GM23338 (cell line): ENCODE results near the gene GALNT9. TPM values are rescaled to one million over a fixed set of nuclear protein-coding genes. Genes with fewer than 3 reads are reported as not detected.
A peak's percentile ranks its signal among the peaks of the same experiment; 100 is the strongest.

Experiments
- ATAC-seq: fragments of 200-7000 bp; cut with Tn5 transposase; 3 replicates; pipeline ENCODE4 v1.9.1; 2020
- DNase-seq: peaks from one replicate; pipeline ENCODE4 v3.0.0-alpha.2; 2015; ENCODE audit warnings: low spot score
- H2AFZ ChIP-seq: fragments of 200-600 bp; sonication (generic); 2 replicates; pipeline ENCODE4 v1.8.0; 2016; ENCODE audit warnings: antibody characterized with exemption, mild to moderate bottlenecking, moderate library complexity
- H3F3A ChIP-seq: fragments of 200-600 bp; sonication (generic); replicated peaks from 2 replicates; pipeline ENCODE4 v1.8.0; 2017; ENCODE audit warnings: antibody characterized with exemption, mixed run types, low read depth
- H3K27ac ChIP-seq: fragments of 200-600 bp; sonication (generic); 2 replicates; pipeline ENCODE4 v1.6.1; 2016; ENCODE audit warnings: low read depth
- H3K27me3 ChIP-seq: fragments of 200-600 bp; sonication (generic); 2 replicates; pipeline ENCODE4 v1.8.0; 2016; ENCODE audit warnings: mild to moderate bottlenecking, mixed run types, moderate library complexity; ENCODE audit not compliant: insufficient read depth
- H3K36me3 ChIP-seq: fragments of 200-600 bp; sonication (generic); 2 replicates; pipeline ENCODE4 v1.8.0; 2016; ENCODE audit warnings: mild to moderate bottlenecking; ENCODE audit not compliant: insufficient read depth
- H3K4me1 ChIP-seq: fragments of 200-600 bp; sonication (generic); 2 replicates; pipeline ENCODE4 v1.8.0; 2016; ENCODE audit warnings: mild to moderate bottlenecking, moderate library complexity; ENCODE audit not compliant: insufficient read depth
- H3K4me2 ChIP-seq: fragments of 200-600 bp; sonication (generic); 2 replicates; pipeline ENCODE4 v1.7.1; 2017; ENCODE audit warnings: mixed run types
- H3K4me3 ChIP-seq: fragments of 200-600 bp; sonication (generic); 2 replicates; pipeline ENCODE4 v1.6.1; 2016; ENCODE audit warnings: mixed run types
- H3K79me2 ChIP-seq: fragments of 200-600 bp; sonication (generic); replicated peaks from 2 replicates; pipeline ENCODE4 v1.8.0; 2017; ENCODE audit warnings: mild to moderate bottlenecking; ENCODE audit not compliant: insufficient read depth
- H3K9me2 ChIP-seq: fragments of 200-600 bp; sonication (generic); 2 replicates; pipeline ENCODE4 v1.8.0; 2017; ENCODE audit not compliant: insufficient read depth
- H4K20me1 ChIP-seq: fragments of 200-600 bp; sonication (generic); replicated peaks from 2 replicates; pipeline ENCODE4 v1.8.0; 2017; ENCODE audit warnings: mild to moderate bottlenecking; ENCODE audit not compliant: insufficient read depth
- H3K27ac Mint-ChIP-seq: 2 replicates; pipeline ENCODE4 v1.8.0; 2020; ENCODE audit warnings: inconsistent platforms, mild to moderate bottlenecking, moderate library complexity, mixed read lengths
- H3K27me3 Mint-ChIP-seq: 3 replicates; pipeline ENCODE4 v1.8.0; 2022; ENCODE audit warnings: low read depth, mild to moderate bottlenecking, moderate library complexity, mixed read lengths, inconsistent platforms; ENCODE audit not compliant: insufficient read depth, poor library complexity
- H3K36me3 Mint-ChIP-seq: 3 replicates; pipeline ENCODE4 v1.8.0; 2021; ENCODE audit warnings: low read depth, mild to moderate bottlenecking, inconsistent platforms, moderate library complexity, mixed read lengths
- H3K4me1 Mint-ChIP-seq: 3 replicates; pipeline ENCODE4 v1.8.0; 2020; ENCODE audit warnings: mild to moderate bottlenecking, inconsistent platforms, mixed read lengths
- H3K4me3 Mint-ChIP-seq: 3 replicates; pipeline ENCODE4 v1.8.0; 2021; ENCODE audit warnings: moderate library complexity, mild to moderate bottlenecking, inconsistent platforms, mixed read lengths
- H3K9me3 Mint-ChIP-seq: 3 replicates; pipeline ENCODE4 v1.8.0; 2020; ENCODE audit warnings: moderate library complexity, mild to moderate bottlenecking, inconsistent platforms, mixed read lengths
- EZH2 ChIP-seq: fragments of 200-600 bp; sonication (generic); IDR thresholded peaks from one replicate; pipeline ENCODE4 v1.8.0; 2017; ENCODE audit warnings: antibody characterized with exemption, mild to moderate bottlenecking, low read depth; ENCODE audit not compliant: unreplicated experiment
- POLR2AphosphoS5 ChIP-seq: IDR thresholded peaks from 2 replicates; pipeline ENCODE4 v1.6.1; 2016; ENCODE audit warnings: antibody characterized with exemption, low read depth
- REST ChIP-seq: IDR thresholded peaks from one replicate; pipeline ENCODE4 v1.6.1; 2018; ENCODE audit warnings: antibody characterized with exemption; ENCODE audit not compliant: unreplicated experiment
- STAT1 ChIP-seq: IDR thresholded peaks from one replicate; pipeline ENCODE4 v1.6.1; 2016; ENCODE audit warnings: antibody characterized with exemption; ENCODE audit not compliant: unreplicated experiment
- ZNF331 ChIP-seq: fragments of 250-450 bp; sonication (Bioruptor Pico); IDR thresholded peaks from 2 replicates; pipeline ENCODE4 v1.5.0; 2020; ENCODE audit warnings: low read depth, mild to moderate bottlenecking, moderate library complexity
- ZNF462 ChIP-seq: fragments of 250-450 bp; sonication (Bioruptor Pico); IDR thresholded peaks from 2 replicates; pipeline ENCODE4 v1.5.0; 2020; ENCODE audit warnings: mild to moderate bottlenecking, moderate library complexity
- polyA plus RNA-seq: library from polyadenylated mRNA; unstranded; fragments of >200 nt; fragmentation: Nextera tagmentation; extraction: Ambion mirVana; gene quantifications from 2 replicates; pipeline ENCODE4 v1.2.1, GENCODE V29; 2016
- total RNA-seq: library from RNA; depleted of rRNA; stranded (reverse); fragments of >200 nt; shearing (Covaris generic); gene quantifications from 2 replicates; pipeline ENCODE4 v1.2.3, GENCODE V29; 2014
- TF ChIP-seq, protein P1 (sequence below), 2 experiments: fragments of 200-600 bp in 1 of 2; sonication (generic) in 1 of 2; conservative IDR thresholded peaks; 2 replicates each; pipeline versions ENCODE4 v1.5.1 to v1.6.1; 2016 to 2017; ENCODE audit warnings: antibody characterized with exemption in 2 of 2, low read depth in 2 of 2, mild to moderate bottlenecking in 2 of 2, moderate library complexity in 1 of 2

Gene GALNT9
- total and polyA plus RNA-seq, 2 experiments from 2014 or later, result 0.81 to 2.5 TPM

GRCh38 chr12:132194556-132194955, 134.8 kb downstream of the GALNT9 start (continued):
- TF ChIP-seq, protein P1, sequence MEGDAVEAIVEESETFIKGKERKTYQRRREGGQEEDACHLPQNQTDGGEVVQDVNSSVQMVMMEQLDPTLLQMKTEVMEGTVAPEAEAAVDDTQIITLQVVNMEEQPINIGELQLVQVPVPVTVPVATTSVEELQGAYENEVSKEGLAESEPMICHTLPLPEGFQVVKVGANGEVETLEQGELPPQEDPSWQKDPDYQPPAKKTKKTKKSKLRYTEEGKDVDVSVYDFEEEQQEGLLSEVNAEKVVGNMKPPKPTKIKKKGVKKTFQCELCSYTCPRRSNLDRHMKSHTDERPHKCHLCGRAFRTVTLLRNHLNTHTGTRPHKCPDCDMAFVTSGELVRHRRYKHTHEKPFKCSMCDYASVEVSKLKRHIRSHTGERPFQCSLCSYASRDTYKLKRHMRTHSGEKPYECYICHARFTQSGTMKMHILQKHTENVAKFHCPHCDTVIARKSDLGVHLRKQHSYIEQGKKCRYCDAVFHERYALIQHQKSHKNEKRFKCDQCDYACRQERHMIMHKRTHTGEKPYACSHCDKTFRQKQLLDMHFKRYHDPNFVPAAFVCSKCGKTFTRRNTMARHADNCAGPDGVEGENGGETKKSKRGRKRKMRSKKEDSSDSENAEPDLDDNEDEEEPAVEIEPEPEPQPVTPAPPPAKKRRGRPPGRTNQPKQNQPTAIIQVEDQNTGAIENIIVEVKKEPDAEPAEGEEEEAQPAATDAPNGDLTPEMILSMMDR (conservative IDR thresholded peaks at IDR 0.05; ENCODE audit: low read depth in 2 of 2), result no peak
- no peak for TF ChIP-seq STAT1
- TF ChIP-seq EZH2, result no peak

DNA sequence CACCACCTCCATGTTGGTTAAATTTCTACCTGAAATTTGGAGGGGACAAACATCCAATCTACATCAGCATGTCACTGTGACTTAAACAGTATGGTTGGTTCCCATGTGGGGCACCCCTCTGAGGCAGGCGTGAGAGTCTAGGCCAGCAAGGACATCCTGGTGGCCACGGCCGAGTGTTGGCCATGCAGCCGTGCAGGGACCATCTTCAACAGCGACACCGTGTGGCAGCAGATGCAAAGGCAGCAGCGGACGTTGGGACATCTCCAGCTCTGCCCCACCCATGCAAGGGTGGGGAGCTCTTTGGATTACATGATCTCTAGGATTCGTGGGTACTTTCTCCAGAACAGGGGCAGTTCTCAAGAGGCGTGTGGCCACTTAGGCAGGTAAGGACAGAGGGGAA, 135.3 kb downstream of the GALNT9 start:
- Mint-ChIP-seq H3K4me1 (peaks cover 5% of the 10 kb centered on the region), H3K27ac (no peak overlapping the region), H3K9me3 (peaks cover 13% of the 10 kb centered on the region), H3K27me3 (peaks cover 49% of the 10 kb centered on the region), H3K4me3 (no peak overlapping the region), H3K36me3 (peaks cover 6% of the 10 kb centered on the region)
- no peaks in the 10 kb centered on the region for H3K79me2 ChIP-seq
- no peaks in the 10 kb centered on the region for H3K9me2 ChIP-seq
- no peak overlapping the region for H3K27ac ChIP-seq
- TF ChIP-seq ZNF462 (CRISPR knock-in tag) (no peak), EZH2 (no peak), POLR2AphosphoS5 (no peak), ZNF331 (CRISPR knock-in tag) (no peak), REST (no peak)
- TF ChIP-seq, protein P1 (conservative IDR thresholded peaks at IDR 0.05; ENCODE audit: low read depth in 2 of 2), result peak; percentile 60 to 81
- no peaks in the 10 kb centered on the region for H3F3A ChIP-seq
- H3K4me1 ChIP-seq, result no peaks in the 10 kb centered on the region
- no peak overlapping the region for H3K4me3 ChIP-seq
- no peaks in the 10 kb centered on the region for H4K20me1 ChIP-seq
- no peak overlapping the region for H3K4me2 ChIP-seq
- H3K36me3 ChIP-seq, result no peaks in the 10 kb centered on the region
- H3K27me3 ChIP-seq, result peaks cover 27% of the 10 kb centered on the region
- ATAC-seq (no peak), DNase-seq (peak; percentile 64)
- no peak overlapping the region for H2AFZ ChIP-seq
